MM.1S (cell line): Measurements from ENCODE around the gene RPS3.

Source experiments
- CTCF ChIP-seq: fragments of 300-600 bp; sonication (generic); IDR thresholded peaks from 2 replicates; pipeline ENCODE4 v1.5.1; 2016; ENCODE audit warnings: antibody characterized with exemption, low read length, mixed read lengths
- EZH2 ChIP-seq: fragments of 300-600 bp; sonication (generic); optimal IDR thresholded peaks from 2 replicates; pipeline ENCODE3; 2017; ENCODE audit warnings: low read depth, mild to moderate bottlenecking, antibody characterized with exemption, low read length, mixed read lengths
- EZH2phosphoT487 ChIP-seq: fragments of 300-600 bp; sonication (generic); IDR thresholded peaks from 2 replicates; pipeline ENCODE4 v1.6.1; 2018; ENCODE audit warnings: antibody characterized with exemption, low read length

GRCh38 chr11:75420224-75421034 lies 21.1 kb downstream of the RPS3 start:
- TF ChIP-seq CTCF (no peak), EZH2phosphoT487 (no peak), EZH2 (no peak)
